WERI-Rb-1 (cell line): ENCODE measurements around the gene IDH3G.
"Not testable (repeated sequence)": the region's sequence is repeated elsewhere in the genome, so short reads cannot be mapped to it uniquely, and the experiment has no call there.

Experiments
- DNase-seq: peaks from one replicate; pipeline ENCODE4 v3.0.0-alpha.2; 2020
- H3K27ac ChIP-seq: fragments of 250-450 bp; sonication (Bioruptor Pico); 2 replicates; pipeline ENCODE4 v1.5.1; 2020; ENCODE audit warnings: mild to moderate bottlenecking, moderate library complexity
- H3K27me3 ChIP-seq: fragments of 250-450 bp; sonication (Bioruptor Pico); 2 replicates; pipeline ENCODE4 v1.5.1; 2021; ENCODE audit warnings: mild to moderate bottlenecking, low read depth, moderate library complexity; ENCODE audit not compliant: insufficient read depth, severe bottlenecking
- H3K36me3 ChIP-seq: fragments of 250-450 bp; sonication (Bioruptor Pico); 2 replicates; pipeline ENCODE4 v1.5.1; 2020; ENCODE audit warnings: mild to moderate bottlenecking, moderate library complexity
- H3K4me3 ChIP-seq: 2 replicates; pipeline ENCODE4 v1.5.1; 2011; ENCODE audit warnings: low read depth, mild to moderate bottlenecking, control low read depth, low read length
- H3K9me3 ChIP-seq: fragments of 250-450 bp; sonication (Bioruptor Pico); 2 replicates; pipeline ENCODE4 v1.5.1; 2021; ENCODE audit warnings: mild to moderate bottlenecking, moderate library complexity; ENCODE audit not compliant: severe bottlenecking
- TF ChIP-seq, protein P1 (sequence below): IDR thresholded peaks from 2 replicates; pipeline ENCODE4 v1.5.1; 2011; ENCODE audit warnings: low read depth, mild to moderate bottlenecking, control low read depth, inconsistent platforms, low read length

Gene IDH3G

DNA sequence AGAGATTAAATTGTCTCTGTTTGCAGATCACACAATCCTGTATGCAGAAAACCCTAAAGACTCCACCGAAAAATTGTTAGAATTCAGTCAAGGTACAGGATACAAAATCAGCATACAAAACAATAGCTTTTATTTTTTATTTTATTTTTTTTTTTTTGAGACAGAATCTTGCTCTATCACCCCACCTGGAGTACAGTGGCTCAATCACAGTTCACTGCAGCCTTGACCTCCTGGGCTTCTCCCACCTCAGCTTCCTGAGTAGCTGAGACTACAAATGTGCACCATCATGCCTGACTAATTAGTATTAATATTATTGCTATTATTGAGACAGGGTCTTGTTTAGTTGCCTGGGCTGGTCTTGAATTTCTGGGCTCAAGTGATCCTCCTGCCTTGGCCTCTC lies 39.0 kb downstream of the IDH3G start:
- DNase-seq: no peak
- Histone ChIP-seq H3K9me3 (peaks cover 9% of the 10 kb centered on the region), H3K36me3 (no peaks in the 10 kb centered on the region), H3K27me3 (no peaks in the 10 kb centered on the region), H3K27ac (no peak overlapping the region), H3K4me3 (no peak overlapping the region)
- TF ChIP-seq, protein P1, sequence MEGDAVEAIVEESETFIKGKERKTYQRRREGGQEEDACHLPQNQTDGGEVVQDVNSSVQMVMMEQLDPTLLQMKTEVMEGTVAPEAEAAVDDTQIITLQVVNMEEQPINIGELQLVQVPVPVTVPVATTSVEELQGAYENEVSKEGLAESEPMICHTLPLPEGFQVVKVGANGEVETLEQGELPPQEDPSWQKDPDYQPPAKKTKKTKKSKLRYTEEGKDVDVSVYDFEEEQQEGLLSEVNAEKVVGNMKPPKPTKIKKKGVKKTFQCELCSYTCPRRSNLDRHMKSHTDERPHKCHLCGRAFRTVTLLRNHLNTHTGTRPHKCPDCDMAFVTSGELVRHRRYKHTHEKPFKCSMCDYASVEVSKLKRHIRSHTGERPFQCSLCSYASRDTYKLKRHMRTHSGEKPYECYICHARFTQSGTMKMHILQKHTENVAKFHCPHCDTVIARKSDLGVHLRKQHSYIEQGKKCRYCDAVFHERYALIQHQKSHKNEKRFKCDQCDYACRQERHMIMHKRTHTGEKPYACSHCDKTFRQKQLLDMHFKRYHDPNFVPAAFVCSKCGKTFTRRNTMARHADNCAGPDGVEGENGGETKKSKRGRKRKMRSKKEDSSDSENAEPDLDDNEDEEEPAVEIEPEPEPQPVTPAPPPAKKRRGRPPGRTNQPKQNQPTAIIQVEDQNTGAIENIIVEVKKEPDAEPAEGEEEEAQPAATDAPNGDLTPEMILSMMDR: no peak

DNA sequence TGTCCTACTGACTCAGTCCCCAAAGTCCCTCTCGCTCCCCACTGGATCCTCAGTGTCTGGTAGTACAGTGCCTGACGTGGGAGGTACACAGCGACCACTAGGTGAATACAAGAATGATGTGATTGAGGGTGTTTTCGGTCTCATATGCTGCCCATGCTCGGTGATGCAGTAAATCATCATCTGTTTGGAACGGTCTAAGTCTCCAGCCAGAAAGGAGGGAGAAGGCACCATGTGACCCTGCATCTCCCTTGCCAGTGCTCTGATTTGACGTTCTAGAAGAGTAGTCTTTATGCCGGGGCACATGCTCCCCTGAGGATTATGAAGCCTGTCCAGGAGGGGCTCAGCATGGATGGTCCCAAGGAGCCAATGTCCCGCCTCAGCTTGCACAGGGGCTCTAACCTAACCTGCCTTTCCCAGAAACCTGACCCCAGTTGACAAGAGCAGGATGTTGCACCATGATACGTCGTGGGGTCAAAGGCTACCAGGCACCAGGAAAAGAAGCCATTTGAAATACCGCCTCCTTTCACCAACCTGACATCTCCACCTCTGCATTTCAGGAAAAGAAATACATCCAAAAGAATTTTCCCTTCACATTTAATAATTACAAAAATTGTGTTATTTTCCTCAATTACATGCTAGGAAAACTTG lies 43.9 kb downstream of the IDH3G start:
- Histone ChIP-seq H3K36me3 (no peaks in the 10 kb centered on the region), H3K27ac (no peak overlapping the region), H3K4me3 (no peak overlapping the region), H3K9me3 (no peaks in the 10 kb centered on the region), H3K27me3 (no peaks in the 10 kb centered on the region)
- TF ChIP-seq, protein P1: no peak
- DNase-seq: peak; percentile 11

DNA sequence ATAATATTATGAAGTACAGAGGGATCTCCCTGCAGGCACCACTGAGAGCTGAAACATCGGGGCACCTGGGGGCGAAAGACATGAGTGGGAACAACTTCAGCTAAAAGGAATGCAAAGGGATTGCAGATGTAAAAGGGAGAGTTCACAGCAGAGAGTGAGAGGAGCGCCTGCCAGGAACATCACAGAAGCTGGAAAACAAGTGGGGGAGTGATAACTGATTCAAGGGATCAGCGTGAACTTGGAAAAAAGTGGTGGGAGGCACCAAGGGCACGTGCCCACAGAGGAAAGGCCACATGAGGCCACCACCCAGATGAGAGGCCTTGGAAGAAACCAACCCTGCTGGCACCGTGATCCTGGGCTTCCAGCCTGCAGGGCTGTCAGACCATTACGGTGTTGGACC lies 45.2 kb downstream of the IDH3G start:
- not testable (repeated sequence) for H3K4me3 ChIP-seq, H3K36me3 ChIP-seq, H3K27me3 ChIP-seq, H3K27ac ChIP-seq, DNase-seq, H3K9me3 ChIP-seq

DNA sequence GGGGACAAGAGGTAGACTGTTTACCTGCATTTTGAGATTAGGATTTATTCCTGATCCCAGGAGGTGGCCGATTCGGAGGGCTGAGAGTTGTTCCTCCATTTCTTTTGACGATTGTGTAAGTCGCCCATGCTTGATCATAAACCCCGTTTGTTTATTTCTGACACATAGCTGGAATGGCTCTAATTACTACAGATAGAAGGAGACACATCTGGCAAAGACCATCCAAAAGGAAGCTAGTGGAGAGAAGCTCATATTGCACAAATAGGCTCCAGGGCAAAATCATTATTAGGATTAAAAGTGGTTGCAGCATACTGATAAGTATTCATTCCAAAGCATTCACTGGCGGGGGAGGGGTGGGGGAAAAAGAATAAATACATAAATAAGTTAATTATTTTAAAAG lies 47.2 kb downstream of the IDH3G start:
- not testable (repeated sequence) for H3K27ac ChIP-seq, H3K36me3 ChIP-seq, H3K27me3 ChIP-seq, DNase-seq, H3K4me3 ChIP-seq, H3K9me3 ChIP-seq

DNA sequence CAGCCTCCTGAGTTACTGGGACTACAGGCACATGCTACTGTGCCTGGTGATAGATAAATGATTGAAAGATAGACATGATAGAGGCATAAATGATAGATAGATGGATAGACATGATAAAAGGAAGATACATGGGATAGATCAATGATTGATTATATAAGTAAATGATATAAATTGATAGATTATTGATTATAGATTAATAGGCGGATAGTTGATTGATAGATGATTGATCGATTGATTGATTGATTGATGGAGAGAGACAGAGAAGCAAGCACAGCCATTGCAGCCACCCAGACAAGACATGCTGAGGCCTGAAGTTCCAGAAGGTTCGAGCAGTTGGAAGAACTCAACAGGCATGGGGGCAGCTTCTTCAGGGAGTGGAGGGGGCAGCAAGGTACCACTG lies 47.8 kb downstream of the IDH3G start:
- TF ChIP-seq, protein P1: no peak
- Histone ChIP-seq H3K4me3 (no peak overlapping the region), H3K9me3 (no peaks in the 10 kb centered on the region), H3K27ac (no peak overlapping the region), H3K36me3 (no peaks in the 10 kb centered on the region), H3K27me3 (no peaks in the 10 kb centered on the region)
- DNase-seq: no peak

DNA sequence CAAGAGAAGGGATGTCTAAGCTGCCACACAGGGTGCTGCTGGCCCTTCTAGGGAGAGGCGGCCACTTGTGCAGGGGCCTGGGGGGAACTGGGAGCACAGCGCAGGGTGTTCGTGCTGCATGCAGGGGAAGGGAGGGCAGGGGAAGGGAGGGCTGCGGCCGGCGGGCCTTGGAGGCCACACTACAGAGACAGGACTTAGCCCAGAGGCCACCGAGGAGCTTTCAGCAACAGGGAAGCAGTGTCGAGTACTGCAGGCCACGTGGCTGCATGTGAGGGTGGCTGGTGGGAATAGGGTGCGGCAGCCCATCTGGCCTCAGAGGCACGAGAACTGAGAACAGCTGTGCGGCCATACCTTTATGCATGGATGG lies 49.1 kb downstream of the IDH3G start:
- H3K36me3 ChIP-seq, H3K27me3 ChIP-seq, H3K4me3 ChIP-seq, H3K27ac ChIP-seq, H3K9me3 ChIP-seq: not testable (repeated sequence)
- peak; percentile 58 for DNase-seq

DNA sequence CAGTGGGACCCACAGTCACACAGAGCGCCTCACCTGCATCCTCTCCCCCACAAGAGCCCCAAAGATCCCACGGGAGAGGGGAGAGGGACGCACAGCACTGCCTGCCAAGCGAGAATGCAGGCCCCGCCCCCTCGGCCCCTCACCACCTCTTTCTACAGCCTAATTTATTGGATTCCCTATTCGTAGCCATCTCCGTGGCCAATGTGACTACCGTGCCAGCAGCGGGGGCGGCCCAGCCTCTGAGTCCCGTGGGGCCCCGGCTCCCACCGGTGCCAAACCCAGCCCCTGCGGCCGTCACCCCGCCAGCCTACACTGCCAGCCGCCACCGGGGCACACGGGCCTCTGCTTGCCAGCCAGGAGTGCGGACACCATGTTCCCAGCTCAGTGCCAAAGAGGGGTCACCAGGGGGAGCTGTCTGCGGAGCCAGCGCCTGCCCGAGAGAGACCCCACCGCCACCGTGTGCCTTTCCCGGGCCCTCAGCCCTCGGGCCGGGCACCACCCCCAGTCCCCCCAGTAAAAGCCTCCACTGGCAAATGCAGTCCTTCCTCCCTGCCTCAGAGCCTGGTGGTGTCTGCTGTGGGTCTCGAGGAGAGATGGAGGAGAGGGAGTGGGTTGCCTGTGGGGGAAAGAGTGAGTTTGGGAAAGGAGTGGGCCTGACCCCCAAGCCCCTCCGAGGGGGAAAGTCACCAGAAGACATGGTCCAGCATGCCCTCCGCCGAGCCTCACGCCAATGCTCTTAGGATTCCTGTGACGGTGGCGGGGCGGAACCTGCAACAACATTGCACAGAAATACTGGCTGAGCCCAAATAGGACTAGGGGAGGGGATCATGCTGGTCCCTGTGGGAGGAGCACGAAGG lies 49.7 kb downstream of the IDH3G start:
- H3K4me3 ChIP-seq: no peak overlapping the region
- 0 out of 2 replicates have a peak, but pooled peaks cover 1% of the 10 kb centered on the region for H3K36me3 ChIP-seq
- peak overlapping the region; percentile 24; the same call in 1 of the 2 replicates for H3K27ac ChIP-seq
- no peaks in the 10 kb centered on the region for H3K9me3 ChIP-seq
- TF ChIP-seq, protein P1: peak; percentile 73
- H3K27me3 ChIP-seq: peaks cover 2% of the 10 kb centered on the region
- DNase-seq: peak; percentile 59
